Neutrophil (primary cell): ENCODE results near the gene FREM2.

ENCODE experiments used
- H3K27ac ChIP-seq: fragments of 200-600 bp; sonication (generic); 2 replicates; pipeline ENCODE4 v1.5.1; 2016; ENCODE audit warnings: mild to moderate bottlenecking, moderate library complexity
- H3K27me3 ChIP-seq: fragments of 200-600 bp; sonication (generic); 2 replicates; pipeline ENCODE4 v1.6.0; 2016; ENCODE audit warnings: mild to moderate bottlenecking
- H3K36me3 ChIP-seq: fragments of 200-600 bp; sonication (generic); 2 replicates; pipeline ENCODE4 v1.5.1; 2017
- H3K4me1 ChIP-seq, 2 experiments: fragments of 200-600 bp in 1 of 2; sonication (generic) in 1 of 2; 1 replicate in 1 of 2; 2 replicates in 1 of 2; pipeline versions ENCODE4 v1.5.1 to v1.6.1; 2013 to 2016; ENCODE audit warnings: low read depth in 1 of 2, low read length in 1 of 2, mild to moderate bottlenecking in 1 of 2, moderate library complexity in 1 of 2; ENCODE audit not compliant: control insufficient read depth in 1 of 2, insufficient read depth in 1 of 2
- H3K4me3 ChIP-seq, 2 experiments: fragments of 200-600 bp in 1 of 2; sonication (generic) in 1 of 2; 1 replicate in 1 of 2; 2 replicates in 1 of 2; pipeline ENCODE4 v1.5.1; 2013 to 2016; ENCODE audit warnings: low read depth in 1 of 2, low read length in 1 of 2, mild to moderate bottlenecking in 1 of 2, moderate library complexity in 1 of 2
- H3K9me3 ChIP-seq: fragments of 200-600 bp; sonication (generic); 2 replicates; pipeline ENCODE4 v1.5.1; 2016
- CTCF ChIP-seq: fragments of 200-600 bp; sonication (generic); IDR thresholded peaks from 2 replicates; pipeline ENCODE4 v1.5.1; 2016; ENCODE audit warnings: antibody characterized with exemption

The FREM2 gene

GRCh38 chr13:38863536-38863935 lies 176.7 kb downstream of the FREM2 start:
- Histone ChIP-seq H3K9me3 (no peaks in the 10 kb centered on the region), H3K4me1 (no peaks in the 10 kb centered on the region), H3K27ac (no peak overlapping the region), H3K36me3 (no peaks in the 10 kb centered on the region), H3K4me3 (no peak overlapping the region), H3K27me3 (no peaks in the 10 kb centered on the region)
- TF ChIP-seq CTCF: no peak

- Histone ChIP-seq H3K27ac (no peak overlapping the region), H3K4me3 (no peak overlapping the region), H3K27me3 (no peaks in the 10 kb centered on the region), H3K9me3 (no peaks in the 10 kb centered on the region), H3K36me3 (no peaks in the 10 kb centered on the region), H3K4me1 (no peaks in the 10 kb centered on the region)
- TF ChIP-seq CTCF: no peak
Measured at GRCh38 chr13:38866649-38867048, 179.8 kb downstream of the FREM2 start.

DNA sequence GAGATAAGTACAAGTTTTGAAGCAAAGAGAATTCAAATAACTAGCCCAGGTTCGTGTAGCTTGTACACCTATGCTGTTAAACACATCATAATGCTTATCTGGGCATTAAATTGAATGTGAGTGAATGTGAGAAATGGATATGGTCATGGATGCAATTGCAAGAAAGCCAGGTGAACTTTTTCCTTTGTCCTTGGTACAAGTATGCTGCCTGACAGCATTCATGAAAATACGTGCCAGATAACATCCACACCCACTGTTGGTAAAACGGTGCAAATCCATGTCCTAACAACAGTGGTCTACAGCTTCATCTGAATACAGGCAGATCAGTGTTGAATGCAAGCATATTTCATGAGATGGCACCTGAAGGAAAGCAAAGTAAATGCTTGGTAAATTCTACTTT lies 181.5 kb downstream of the FREM2 start:
- Histone ChIP-seq H3K9me3 (no peaks in the 10 kb centered on the region), H3K27me3 (no peaks in the 10 kb centered on the region), H3K36me3 (no peaks in the 10 kb centered on the region), H3K4me3 (no peak overlapping the region), H3K4me1 (no peaks in the 10 kb centered on the region), H3K27ac (no peak overlapping the region)
- no peak for TF ChIP-seq CTCF

DNA sequence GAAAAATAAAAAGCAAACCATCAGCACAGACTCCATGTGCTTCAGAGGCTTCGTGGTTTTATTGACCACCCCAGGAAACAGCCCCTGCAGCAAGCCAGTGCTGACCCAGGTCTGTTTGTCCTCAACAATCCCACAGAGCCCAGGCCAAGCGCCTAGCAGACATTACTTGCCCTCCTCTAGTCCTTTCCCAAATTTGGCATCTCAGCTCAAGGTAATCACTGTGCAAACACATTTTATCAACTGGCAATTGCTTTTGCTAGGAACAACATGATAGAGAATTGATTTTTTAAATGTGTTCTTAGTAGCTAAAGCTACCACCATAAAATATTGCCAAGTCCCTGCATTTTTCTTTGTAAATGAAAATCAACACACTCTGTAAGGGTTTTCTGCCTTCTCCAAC lies 182.0 kb downstream of the FREM2 start:
- no peak overlapping the region for H3K27ac ChIP-seq
- no peak for TF ChIP-seq CTCF
- no peak overlapping the region for H3K4me3 ChIP-seq
- no peaks in the 10 kb centered on the region for H3K9me3 ChIP-seq
- no peaks in the 10 kb centered on the region for H3K4me1 ChIP-seq
- no peaks in the 10 kb centered on the region for H3K36me3 ChIP-seq
- no peaks in the 10 kb centered on the region for H3K27me3 ChIP-seq

DNA sequence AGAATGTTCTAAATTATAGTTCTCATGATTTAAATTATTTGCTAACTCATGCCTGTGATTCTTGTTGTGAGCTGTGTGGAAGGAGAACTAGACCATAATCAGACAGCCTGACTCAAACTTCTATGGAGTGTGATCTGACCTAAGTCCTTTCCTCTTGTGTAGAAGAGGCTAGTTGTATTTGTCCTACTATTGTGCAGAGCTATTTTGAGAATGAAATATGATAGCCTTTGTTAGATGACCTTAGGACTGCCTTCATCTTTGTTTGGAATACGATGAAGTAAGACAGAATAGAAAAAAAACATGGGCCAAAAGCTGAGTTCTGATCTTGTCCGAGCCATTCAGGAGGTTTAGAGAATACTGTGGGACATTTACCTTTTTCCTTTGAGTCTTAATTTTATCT lies 184.4 kb downstream of the FREM2 start:
- H3K9me3 ChIP-seq: no peaks in the 10 kb centered on the region
- H3K36me3 ChIP-seq: no peaks in the 10 kb centered on the region
- no peaks in the 10 kb centered on the region for H3K4me1 ChIP-seq
- no peak overlapping the region for H3K4me3 ChIP-seq
- H3K27me3 ChIP-seq: no peaks in the 10 kb centered on the region
- no peak overlapping the region for H3K27ac ChIP-seq
- no peak for TF ChIP-seq CTCF

DNA sequence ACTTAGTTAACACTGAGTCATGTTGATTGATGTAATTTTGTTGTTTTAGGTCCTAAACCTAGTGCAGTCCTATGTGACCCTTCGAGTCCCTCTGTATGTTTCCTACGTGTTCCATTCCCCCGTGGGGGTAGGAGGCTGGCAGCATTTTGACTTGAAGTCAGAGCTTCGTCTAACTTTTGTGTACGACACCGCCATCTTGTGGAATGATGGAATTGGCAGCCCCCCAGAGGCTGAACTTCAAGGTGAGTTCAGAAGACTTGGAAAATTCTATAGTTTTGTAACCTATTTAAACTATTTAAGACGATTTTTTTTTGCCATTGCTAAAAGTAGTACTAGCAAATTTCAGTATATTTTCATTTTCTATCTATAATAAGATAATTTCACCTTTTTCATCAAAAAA lies 185.8 kb downstream of the FREM2 start:
- H3K4me3 ChIP-seq: no peak overlapping the region
- H3K36me3 ChIP-seq: no peaks in the 10 kb centered on the region
- H3K9me3 ChIP-seq: no peaks in the 10 kb centered on the region
- no peaks in the 10 kb centered on the region for H3K27me3 ChIP-seq
- TF ChIP-seq CTCF: no peak
- H3K4me1 ChIP-seq: no peaks in the 10 kb centered on the region
- H3K27ac ChIP-seq: no peak overlapping the region
